ENCODE measurements around the gene CHRDL1.

GRCh38 chrX:110657073-110657472 is 138.5 kb downstream of the CHRDL1 start:
- TF ChIP-seq CTCF (IDR thresholded peaks at IDR 0.05) (no peak), POLR2A (IDR thresholded peaks at IDR 0.05) (no peak)

Data from heart left ventricle (tissue), 13 donors.